B cell (primary cell): ENCODE data around the gene COL3A1. TPM values are rescaled to one million over a fixed set of nuclear protein-coding genes. Genes with fewer than 3 reads are reported as not detected.

Experiments
- ATAC-seq: fragments of 200-7000 bp; cut with Tn5 transposase; one replicate; pipeline ENCODE4 v1.10.0; 2021; ENCODE audit warnings: low read depth, mild to moderate bottlenecking, moderate number of reproducible peaks, moderate library complexity
- CTCF ChIA-PET: fragments of 350-600 bp; sonication (Branson Sonifier 250); formaldehyde crosslinking; loops from one replicate; lab custom pipeline; 2021; ENCODE audit warnings: antibody characterized with exemption, inconsistent platforms; lab: Charles Lee
- POLR2A ChIA-PET: fragments of 350-600 bp; sonication (Branson Sonifier 250); formaldehyde crosslinking; loops from one replicate; lab custom pipeline; 2021; ENCODE audit warnings: antibody characterized with exemption; lab: Charles Lee
- DNase-seq: peaks from one replicate; pipeline ENCODE4 v3.0.0; 2013
- H2AFZ ChIP-seq: 2 replicates; pipeline ENCODE4 v1.6.1; 2012; ENCODE audit warnings: mild to moderate bottlenecking, low read depth, low read length; ENCODE audit not compliant: insufficient read depth, poor library complexity, severe bottlenecking
- H3K27ac ChIP-seq, 2 donors: 1 replicate in 1 of 2; 2 replicates in 1 of 2; pipeline ENCODE4 v1.5.1; 2012 to 2013; ENCODE audit warnings: low read length in 2 of 2, mild to moderate bottlenecking in 2 of 2, moderate library complexity in 1 of 2
- H3K27me3 ChIP-seq, 4 experiments: fragments of 200-600 bp in 1 of 4; sonication (generic) in 1 of 4; replicated peaks in 1 of 4; 1 replicate in 2 of 4; 2 replicates in 2 of 4; pipeline versions ENCODE4 v1.6.1 to v1.7.0; 2013 to 2016; ENCODE audit warnings: low read length in 3 of 4, mild to moderate bottlenecking in 2 of 4, mixed read lengths in 1 of 4, moderate library complexity in 1 of 4; ENCODE audit not compliant: insufficient read depth in 4 of 4, control insufficient read depth in 3 of 4; ENCODE audit errors: control extremely low read depth in 1 of 4
- H3K36me3 ChIP-seq, 2 experiments: replicated peaks in 1 of 2; 1 replicate in 1 of 2; 2 replicates in 1 of 2; pipeline versions ENCODE4 v1.6.1 to v1.7.1; 2013; ENCODE audit warnings: low read length in 1 of 2; ENCODE audit not compliant: insufficient read depth in 2 of 2, control insufficient read depth in 1 of 2; ENCODE audit errors: control extremely low read depth in 1 of 2, extremely low read depth in 1 of 2
- H3K4me1 ChIP-seq, 2 donors: fragments of 200-600 bp in 1 of 2; sonication (generic) in 1 of 2; 1 replicate in 1 of 2; 2 replicates in 1 of 2; pipeline versions ENCODE4 v1.5.1 to v1.6.1; 2013 to 2017; ENCODE audit warnings: low read length in 2 of 2; ENCODE audit not compliant: control insufficient read depth in 2 of 2, insufficient read depth in 2 of 2
- H3K4me2 ChIP-seq: replicated peaks from 2 replicates; pipeline ENCODE3; 2012; ENCODE audit warnings: mild to moderate bottlenecking, low read depth, low read length; ENCODE audit not compliant: poor library complexity, severe bottlenecking
- H3K4me3 ChIP-seq, 5 experiments: fragments of 200-600 bp in 1 of 5; sonication (generic) in 1 of 5; 1 replicate in 3 of 5; 2 replicates in 2 of 5; pipeline versions ENCODE4 v1.5.1 to v1.7.0; 2011 to 2016; ENCODE audit warnings: low read length in 4 of 5, mild to moderate bottlenecking in 4 of 5, low read depth in 2 of 5, control low read depth in 1 of 5, moderate library complexity in 1 of 5; ENCODE audit not compliant: insufficient read depth in 1 of 5; ENCODE audit errors: control extremely low read depth in 1 of 5, extremely low read depth in 1 of 5
- H3K79me2 ChIP-seq: fragments of 200-600 bp; sonication (generic); one replicate; pipeline ENCODE4 v1.6.0; 2016; ENCODE audit warnings: low read length; ENCODE audit not compliant: control insufficient read depth, insufficient read depth
- H3K9ac ChIP-seq: fragments of 200-600 bp; sonication (generic); 2 replicates; pipeline ENCODE4 v1.6.1; 2017; ENCODE audit warnings: mild to moderate bottlenecking, low read length, moderate library complexity
- H3K9me3 ChIP-seq, 3 donors: one replicate each; pipeline versions ENCODE4 v1.6.1 to v1.7.1; 2013; ENCODE audit warnings: low read length in 2 of 3; ENCODE audit not compliant: control insufficient read depth in 2 of 3, insufficient read depth in 1 of 3; ENCODE audit errors: control extremely low read depth in 1 of 3
- H4K20me1 ChIP-seq: 2 replicates; pipeline ENCODE4 v1.6.0; 2012; ENCODE audit warnings: mild to moderate bottlenecking, low read length; ENCODE audit not compliant: insufficient read depth, control insufficient read depth, poor library complexity, severe bottlenecking
- H3K27ac Mint-ChIP-seq: one replicate; pipeline ENCODE4 v1.8.0; 2021; ENCODE audit warnings: mixed read lengths
- H3K27me3 Mint-ChIP-seq: one replicate; pipeline ENCODE4 v1.8.0; 2021; ENCODE audit warnings: mixed read lengths
- H3K4me1 Mint-ChIP-seq: one replicate; pipeline ENCODE4 v1.8.0; 2021; ENCODE audit warnings: mixed read lengths
- H3K4me3 Mint-ChIP-seq: one replicate; pipeline ENCODE4 v1.8.0; 2021; ENCODE audit warnings: mixed read lengths
- H3K9me3 Mint-ChIP-seq: one replicate; pipeline ENCODE4 v1.8.0; 2022; ENCODE audit warnings: mixed read lengths; ENCODE audit not compliant: insufficient read depth
- CTCF ChIP-seq: fragments of 200-600 bp; IDR thresholded peaks from one replicate; pipeline ENCODE4 v1.8.0; 2022; ENCODE audit warnings: antibody characterized with exemption, mild to moderate bottlenecking
- EZH2 ChIP-seq: IDR thresholded peaks from 2 replicates; pipeline ENCODE4 v1.6.1; 2012; ENCODE audit warnings: borderline replicate concordance, low read depth, mild to moderate bottlenecking, moderate library complexity, low read length; ENCODE audit not compliant: insufficient read depth, poor library complexity, severe bottlenecking
- WGBS: methylation state at CpG from one replicate; pipeline ENCODE4 v1.1.5; 2013; ENCODE audit warnings: missing lambda C conversion rate; ENCODE audit not compliant: insufficient coverage; 5-methylcytosine and 5-hydroxymethylcytosine counted together
- intact Hi-C: fragments of 100-400 bp; cut with micrococcal nuclease; formaldehyde crosslinking; loops from one replicate; pipeline ENCODE4 v1.10.0; 2022
- polyA plus RNA-seq: library from polyadenylated mRNA; depleted of rRNA; stranded (reverse); fragments of >200 nt; gene quantifications from 2 replicates; pipeline ENCODE4 v1.2.3, GENCODE V29; 2012
- total RNA-seq, 2 donors: library from RNA; stranded (reverse); fragments of 120-200 nt in 1 of 2; gene quantifications; 1 replicate in 1 of 2; 2 replicates in 1 of 2; pipeline versions ENCODE4 v1.2.3 to v1.2.4, GENCODE V29; 2013 to 2022

COL3A1 gene
- total and polyA plus RNA-seq, 2 donors (not counting 1 experiment from before 2014, with no cell fraction given), result not detected

- 92% methylated on average over 2 of the region's 4 CpGs for WGBS
- H4K20me1 ChIP-seq, result no peaks in the 10 kb centered on the region
- POLR2A ChIA-PET, result no interaction called here
- no peak overlapping the region for H3K9ac ChIP-seq
- H3K36me3 ChIP-seq, result no peaks in the 10 kb centered on the region
- H3K9me3 Mint-ChIP-seq, result no peaks in the 10 kb centered on the region
- ATAC-seq (no peak), DNase-seq (no peak)
- CTCF ChIA-PET, result no interaction called here
- H3K79me2 ChIP-seq, result no peaks in the 10 kb centered on the region
- H3K9me3 ChIP-seq, result peaks cover 0 to 11% (median 0%) of the 10 kb centered on the region in 3 donors
- no peak overlapping the region for H2AFZ ChIP-seq
- no peak overlapping the region for H3K4me3 ChIP-seq
- intact Hi-C loops, result no loop called here
- no peak overlapping the region for H3K27ac Mint-ChIP-seq
- no peaks in the 10 kb centered on the region for H3K27me3 Mint-ChIP-seq
- H3K27me3 ChIP-seq, result no peaks in the 10 kb centered on the region
- TF ChIP-seq CTCF (no peak), EZH2 (no peak)
- H3K4me2 ChIP-seq, result no peak overlapping the region
- H3K4me1 Mint-ChIP-seq, result no peaks in the 10 kb centered on the region
- H3K27ac ChIP-seq, result no peak overlapping the region
- H3K4me1 ChIP-seq, result no peaks in the 10 kb centered on the region
- no peak overlapping the region for H3K4me3 Mint-ChIP-seq
These were observed 34.0 kb upstream of the COL3A1 start for GRCh38 chr2:188940171-188940570.

DNA sequence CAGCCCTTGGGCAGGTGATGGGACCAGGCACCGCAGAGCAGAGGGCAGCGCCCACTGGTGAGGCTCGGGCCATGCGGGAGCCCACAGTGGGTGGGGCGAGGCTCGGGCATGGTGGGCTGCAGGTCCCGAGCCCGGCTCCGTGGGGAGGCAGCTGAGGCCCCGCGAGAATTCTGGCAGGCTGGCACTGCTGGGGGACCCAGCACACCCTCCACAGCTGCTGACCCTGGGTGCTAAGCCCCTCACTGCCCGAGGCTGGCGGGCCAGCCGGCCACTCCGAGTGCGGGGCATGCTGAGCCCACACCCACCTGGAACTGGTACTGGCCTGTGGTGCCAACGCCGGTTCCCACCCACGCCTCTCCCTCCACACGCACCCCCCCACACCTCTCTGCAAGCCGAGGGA, 29.7 kb upstream of the COL3A1 start:
- CTCF ChIA-PET, result no interaction called here
- no peak overlapping the region for H3K4me3 Mint-ChIP-seq
- H3K27ac Mint-ChIP-seq, result no peak overlapping the region
- H3K27me3 Mint-ChIP-seq, result no peaks in the 10 kb centered on the region
- POLR2A ChIA-PET, result no interaction called here
- DNase-seq (no peak), ATAC-seq (no peak)
- Histone ChIP-seq H3K9me3 (peaks cover 0 to 17% (median 0%) of the 10 kb centered on the region in 3 donors), H3K4me3 (no peak overlapping the region), H3K9ac (no peak overlapping the region), H3K4me1 (no peaks in the 10 kb centered on the region), H3K79me2 (no peaks in the 10 kb centered on the region), H2AFZ (no peak overlapping the region), H3K36me3 (no peaks in the 10 kb centered on the region), H3K27ac (no peak overlapping the region), H3K27me3 (no peaks in the 10 kb centered on the region), H4K20me1 (no peaks in the 10 kb centered on the region), H3K4me2 (no peak overlapping the region)
- WGBS, result 80% methylated on average over 17 of the region's 21 CpGs
- TF ChIP-seq CTCF (no peak), EZH2 (no peak)
- H3K4me1 Mint-ChIP-seq, result no peaks in the 10 kb centered on the region
- H3K9me3 Mint-ChIP-seq, result no peaks in the 10 kb centered on the region
- intact Hi-C loops, result no loop called here
